Esophagus (tissue), 2 donors: ENCODE measurements around the gene SEC16A. TPM values are rescaled to one million over a fixed set of nuclear protein-coding genes. Genes with fewer than 3 reads are reported as not detected.

Experiments used
- H3K27ac ChIP-seq, 2 donors: one replicate each; pipeline ENCODE4 v1.5.1; 2013; ENCODE audit warnings: low read depth in 2 of 2, mild to moderate bottlenecking in 2 of 2, inconsistent platforms in 1 of 2, low read length in 1 of 2, moderate library complexity in 1 of 2
- H3K27me3 ChIP-seq, 2 donors: one replicate each; pipeline ENCODE4 v1.6.1; 2013; ENCODE audit warnings: low read length in 2 of 2, control low read depth in 1 of 2, mild to moderate bottlenecking in 1 of 2; ENCODE audit not compliant: insufficient read depth in 2 of 2, control insufficient read depth in 1 of 2
- H3K36me3 ChIP-seq, 2 donors: one replicate each; pipeline ENCODE4 v1.6.1; 2013; ENCODE audit warnings: low read length in 1 of 2; ENCODE audit not compliant: control insufficient read depth in 2 of 2, insufficient read depth in 2 of 2
- H3K4me1 ChIP-seq, 2 donors: one replicate each; pipeline ENCODE4 v1.6.1; 2013; ENCODE audit warnings: low read length in 1 of 2; ENCODE audit not compliant: control insufficient read depth in 2 of 2, insufficient read depth in 2 of 2
- H3K4me3 ChIP-seq, 2 donors: one replicate each; pipeline ENCODE4 v1.5.1; 2013; ENCODE audit warnings: low read length in 2 of 2, mild to moderate bottlenecking in 2 of 2, low read depth in 1 of 2, moderate library complexity in 1 of 2
- H3K9me3 ChIP-seq, 2 donors: one replicate each; pipeline ENCODE4 v1.6.1; 2013; ENCODE audit warnings: mild to moderate bottlenecking in 2 of 2, low read depth in 1 of 2, low read length in 1 of 2, moderate library complexity in 1 of 2; ENCODE audit not compliant: control insufficient read depth in 2 of 2, insufficient read depth in 1 of 2
- WGBS, 2 donors: extraction: QIAGEN DNeasy Blood & Tissue Kit; methylation state at CpG; one replicate each; pipeline ENCODE4 v1.1.7; 2013; 5-methylcytosine and 5-hydroxymethylcytosine counted together
- polyA plus RNA-seq, 2 donors: library from polyadenylated mRNA; stranded (reverse); fragments of 200-250 nt; gene quantifications; one replicate each; pipeline ENCODE4 v1.2.3, GENCODE V29; 2013
- donor health status: healthy with polysubstance abuse.
- donor health status: Bipolar disorder and iron deficiency.

The SEC16A gene
- polyA plus RNA-seq, 2 donors = 24.3 to 32.9 TPM

DNA sequence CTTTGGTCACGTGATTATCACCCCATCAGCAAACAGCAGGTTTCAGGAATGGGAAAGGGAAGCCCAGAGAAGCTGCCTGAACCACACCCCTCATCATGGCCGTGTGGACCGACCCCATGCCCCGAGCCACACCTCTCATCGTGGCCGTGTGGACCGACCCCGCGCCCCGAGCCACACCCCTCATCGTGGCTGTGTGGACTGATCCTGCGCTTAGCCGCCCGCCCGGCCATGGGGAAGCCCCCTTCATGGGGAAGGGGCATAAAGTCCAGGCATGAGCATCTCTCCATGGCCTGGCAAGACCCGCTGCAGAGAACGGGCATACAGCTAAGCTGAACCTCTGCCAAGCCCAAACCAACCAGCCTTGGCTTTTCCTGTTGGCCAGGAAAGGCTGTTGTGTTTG is 89.3 kb downstream of the SEC16A start:
- Histone ChIP-seq H3K4me3 (no peak overlapping the region), H3K36me3 (peaks cover 21 to 56% of the 10 kb centered on the region in 2 donors), H3K27ac (no peak overlapping the region), H3K27me3 (no peaks in the 10 kb centered on the region), H3K4me1 (peaks cover 0 to under 1% of the 10 kb centered on the region in 2 donors), H3K9me3 (no peaks in the 10 kb centered on the region)
- WGBS, 2 donors = 84 to 87% methylated on average over 17 of the region's 17 CpGs

DNA sequence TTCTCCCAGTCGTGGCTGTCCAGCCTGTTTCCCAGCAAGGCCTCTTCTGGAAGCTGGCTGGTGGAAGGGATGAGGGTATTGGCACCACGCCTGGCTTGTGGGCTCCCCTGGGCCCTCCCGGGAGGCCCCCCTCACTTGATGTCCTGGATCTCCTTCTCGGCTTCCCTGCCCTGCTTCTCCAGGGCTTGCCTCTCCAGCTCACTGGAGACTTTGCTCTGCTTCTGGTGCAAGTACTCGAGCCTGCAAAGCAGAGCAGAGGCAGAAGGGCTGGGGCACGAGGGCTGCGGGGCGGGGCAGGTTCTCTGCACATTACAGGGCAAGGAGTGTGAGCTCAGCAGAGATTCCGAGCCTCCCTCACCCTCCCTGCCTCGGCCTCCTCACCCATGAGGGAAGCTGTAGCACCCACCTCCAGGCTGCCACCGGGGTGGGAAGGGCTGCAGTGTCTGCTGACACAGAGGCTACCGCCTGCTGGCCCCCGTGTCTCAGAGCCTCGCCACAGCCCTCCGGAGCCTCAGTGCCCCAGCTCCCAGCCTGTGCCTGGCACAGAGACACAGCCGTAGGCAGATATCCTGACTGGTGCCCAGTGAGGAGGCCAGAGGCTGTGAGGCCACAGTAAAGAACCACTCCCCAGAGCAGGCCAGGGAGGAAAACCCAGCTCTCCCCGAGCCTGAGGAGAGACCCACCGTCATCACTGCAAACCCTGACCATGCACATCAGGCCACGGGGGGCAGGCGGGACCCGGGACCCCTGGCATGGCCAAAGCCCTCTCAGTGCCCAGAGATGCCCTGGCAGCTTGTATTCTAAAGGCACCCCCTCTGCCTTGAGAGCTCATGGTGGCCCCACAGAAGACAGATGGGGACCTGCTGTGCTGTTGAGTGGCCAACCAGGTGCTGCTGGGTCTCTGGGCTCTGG is 90.0 kb downstream of the SEC16A start:
- Histone ChIP-seq H3K27ac (no peak overlapping the region), H3K4me3 (no peak overlapping the region), H3K4me1 (no peaks in the 10 kb centered on the region), H3K9me3 (no peaks in the 10 kb centered on the region), H3K27me3 (no peaks in the 10 kb centered on the region), H3K36me3 (peaks cover 26 to 60% of the 10 kb centered on the region in 2 donors)
- WGBS, 2 donors = 87% methylated on average over 21 of the region's 21 CpGs

DNA sequence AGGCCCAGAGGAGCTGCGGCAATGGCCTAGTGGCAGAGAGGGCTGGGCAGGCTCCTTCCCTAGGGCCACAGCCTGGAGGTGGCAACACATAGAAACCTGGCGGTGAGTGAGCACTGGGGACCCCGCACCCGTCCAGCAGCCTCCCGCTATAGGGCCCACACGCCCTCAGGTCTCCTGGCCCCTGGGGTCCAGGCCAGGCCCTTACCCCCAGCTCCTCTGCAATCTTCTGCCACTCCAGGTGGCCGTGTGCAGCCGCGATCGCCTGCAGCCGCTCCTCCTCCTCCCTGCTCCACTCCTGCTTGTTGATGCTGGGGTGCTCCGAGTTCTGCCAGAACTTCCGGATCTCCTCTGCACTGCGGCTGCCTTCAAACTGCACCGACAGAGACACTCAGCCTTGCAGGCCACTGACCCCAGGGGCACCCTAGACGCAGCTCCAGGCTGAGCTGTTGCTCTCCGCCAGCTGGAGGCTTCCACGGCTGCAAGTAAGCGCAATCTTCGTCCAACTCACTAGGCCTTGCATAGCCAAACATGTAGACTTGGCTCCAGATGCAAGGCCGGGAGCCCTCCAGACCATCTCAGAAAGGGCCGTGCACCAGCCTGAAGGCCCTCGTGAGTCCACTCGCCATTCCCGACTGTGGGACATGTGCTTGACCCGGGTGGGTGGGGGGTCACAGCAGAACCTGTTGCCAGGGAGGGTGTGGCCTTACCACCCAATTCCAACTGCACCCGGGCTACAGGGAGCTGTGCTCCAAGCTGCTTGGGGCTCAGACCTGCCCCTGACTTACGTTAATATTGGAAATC is 90.9 kb downstream of the SEC16A start:
- Histone ChIP-seq H3K4me3 (no peak overlapping the region), H3K27ac (no peak overlapping the region), H3K36me3 (peaks cover 32 to 65% of the 10 kb centered on the region in 2 donors), H3K9me3 (no peaks in the 10 kb centered on the region), H3K27me3 (no peaks in the 10 kb centered on the region), H3K4me1 (no peaks in the 10 kb centered on the region)
- WGBS, 2 donors = 92% methylated on average over 28 of the region's 28 CpGs

Other genes starting within 250 kb of the SEC16A start
- gene QSOX2, start 237.2 kb downstream of the SEC16A start, polyA plus RNA-seq = 1 to 10 TPM; 2.6 to 3.6 TPM
- gene CCDC187, start 178.9 kb downstream of the SEC16A start, polyA plus RNA-seq = not detected
- 1 to 10 TPM; 1.7 to 4.5 TPM for gene GPSM1, start 155.5 kb downstream of the SEC16A start, polyA plus RNA-seq
- gene DNLZ, start 119.3 kb downstream of the SEC16A start, polyA plus RNA-seq = 10 to 100 TPM in 1 of 2 donors, 1 to 10 TPM in 1; 7.1 to 10.1 TPM
- 1 to 10 TPM; 1.1 to 1.8 TPM for gene CARD9, start 109.4 kb downstream of the SEC16A start, polyA plus RNA-seq
- gene SNAPC4, start 82.9 kb downstream of the SEC16A start, polyA plus RNA-seq = 1 to 10 TPM; 3.5 to 6.6 TPM
- 10 to 100 TPM; 20.1 to 24.2 TPM for gene ENTR1, start 72.4 kb downstream of the SEC16A start, polyA plus RNA-seq
- 10 to 100 TPM; 32.0 to 38.6 TPM for gene PMPCA, start 72.4 kb downstream of the SEC16A start, polyA plus RNA-seq
- gene INPP5E, start 43.2 kb downstream of the SEC16A start, polyA plus RNA-seq = 10 to 100 TPM in 1 of 2 donors, 1 to 10 TPM in 1; 6.2 to 10.5 TPM
- gene NOTCH1, start 63.0 kb upstream of the SEC16A start, polyA plus RNA-seq = 10 to 100 TPM in 1 of 2 donors, 1 to 10 TPM in 1; 9.6 to 19.8 TPM
- gene EGFL7, start 179.9 kb upstream of the SEC16A start, polyA plus RNA-seq = 10 to 100 TPM; 34.5 to 43.2 TPM
- 100 to 1,000 TPM in 1 of 2 donors, 10 to 100 TPM in 1; 90.7 to 100 TPM for gene AGPAT2, start 204.4 kb upstream of the SEC16A start, polyA plus RNA-seq
- gene DIPK1B, start 229.5 kb upstream of the SEC16A start, polyA plus RNA-seq = 1 to 10 TPM; 1.6 to 2.5 TPM